Measurements from ENCODE around the gene HDDC3.

The HDDC3 gene

GRCh38 chr15:90954712-90955623, 22.6 kb upstream of the HDDC3 start, which contains the start of gene RCCD1:
Gene RCCD1, plus strand, starts transcription at chr15:90954884. Its CDS starts 1,851 bp downstream, at chr15:90956735.
- FAIRE-seq (no peak), DNase-seq (ENCODE audit: insufficient read length, low spot score) (no peak)

- DNase-seq (ENCODE audit: insufficient read length, low spot score) (no peak), FAIRE-seq (no peak)
Measured at GRCh38 chr15:90953947-90954711, 21.8 kb upstream of the HDDC3 start.

GRCh38 chr15:90952901-90953677, 20.7 kb upstream of the HDDC3 start:
- FAIRE-seq (no peak), DNase-seq (ENCODE audit: insufficient read length, low spot score) (no peak)

GRCh38 chr15:90950676-90951075, 18.3 kb upstream of the HDDC3 start:
- FAIRE-seq (no peak), DNase-seq (ENCODE audit: insufficient read length, low spot score) (no peak)

GRCh38 chr15:90949979-90950675, 17.8 kb upstream of the HDDC3 start:
- DNase-seq (ENCODE audit: insufficient read length, low spot score) (no peak), FAIRE-seq (no peak)

- FAIRE-seq (no peak), DNase-seq (ENCODE audit: insufficient read length, low spot score) (no peak)
Measured at GRCh38 chr15:90948506-90948905, 16.2 kb upstream of the HDDC3 start.

GRCh38 chr15:90947577-90948357, 15.4 kb upstream of the HDDC3 start:
- DNase-seq (ENCODE audit: insufficient read length, low spot score), result no peak
- FAIRE-seq, result no peak

GRCh38 chr15:90946941-90947576, 14.7 kb upstream of the HDDC3 start:
- no peak for FAIRE-seq
- no peak for DNase-seq (ENCODE audit: insufficient read length, low spot score)

GRCh38 chr15:90946538-90946937, 14.2 kb upstream of the HDDC3 start:
- FAIRE-seq, result no peak
- DNase-seq (ENCODE audit: insufficient read length, low spot score), result no peak

- DNase-seq (ENCODE audit: insufficient read length, low spot score) (no peak), FAIRE-seq (no peak)
Measured at GRCh38 chr15:90945091-90945490, 12.7 kb upstream of the HDDC3 start.

- FAIRE-seq (no peak), DNase-seq (ENCODE audit: insufficient read length, low spot score) (no peak)
Measured at GRCh38 chr15:90942354-90943120, 10.2 kb upstream of the HDDC3 start.

GRCh38 chr15:90941038-90941437, 8.7 kb upstream of the HDDC3 start:
- no peak for DNase-seq (ENCODE audit: insufficient read length, low spot score)
- no peak for FAIRE-seq

- no peak for FAIRE-seq
Measured at GRCh38 chr15:90939756-90940155, 7.4 kb upstream of the HDDC3 start.

GRCh38 chr15:90938261-90938660, 5.9 kb upstream of the HDDC3 start:
- FAIRE-seq, result no peak
- no peak for DNase-seq (ENCODE audit: insufficient read length, low spot score)

More at GRCh38 chr15:90939756-90940155, 7.4 kb upstream of the HDDC3 start:
- DNase-seq (ENCODE audit: insufficient read length, low spot score), result no peak

- FAIRE-seq, result no peak
- no peak for DNase-seq (ENCODE audit: insufficient read length, low spot score)
Measured at GRCh38 chr15:90936823-90937222, 4.5 kb upstream of the HDDC3 start.

- FAIRE-seq (no peak), DNase-seq (ENCODE audit: insufficient read length, low spot score) (peak; percentile 91)
Measured at GRCh38 chr15:90934949-90935751, 2.8 kb upstream of the HDDC3 start, which contains the start of gene UNC45A. Gene UNC45A, plus strand, starts transcription at chr15:90935285. Its CDS starts 40 bp downstream, at chr15:90935325.

- DNase-seq (ENCODE audit: insufficient read length, low spot score) (peak; percentile 90), FAIRE-seq (no peak)
Measured at GRCh38 chr15:90934256-90934948, 2.1 kb upstream of the HDDC3 start.

Measured in HTR-8/SVneo (cell line).